ENCODE data around the gene SMAD6.

GRCh38 chr15:66783314-66783713, 81.3 kb downstream of the SMAD6 start:
- no peak for TF ChIP-seq RAD21 (conservative IDR thresholded peaks at IDR 0.05)
- TF ChIP-seq CTCF (IDR thresholded peaks at IDR 0.05; ENCODE audit: poor library complexity, severe bottlenecking): no peak
- no peak for TF ChIP-seq EZH2 (IDR thresholded peaks at IDR 0.05; ENCODE audit: borderline replicate concordance, insufficient read depth, low read length, poor library complexity, severe bottlenecking)
- TF ChIP-seq POLR2AphosphoS5 (IDR thresholded peaks at IDR 0.05): no peak
- TF ChIP-seq REST (IDR thresholded peaks at IDR 0.05; ENCODE audit: borderline replicate concordance): no peak
- TF ChIP-seq MXI1 (conservative IDR thresholded peaks at IDR 0.05; ENCODE audit: poor library complexity, severe bottlenecking): no peak
- TF ChIP-seq TAF1 (IDR thresholded peaks at IDR 0.05; ENCODE audit: low read depth): no peak
- TF ChIP-seq EP300 (conservative IDR thresholded peaks at IDR 0.05; ENCODE audit: poor library complexity, severe bottlenecking): no peak
- TF ChIP-seq SMC3 (conservative IDR thresholded peaks at IDR 0.05; ENCODE audit: poor library complexity): no peak

Measured in neural cell (in vitro differentiated cells).